DMS 273 treated with DMSO at 0.1 percent for 48 hours (cell line): ENCODE results near the gene SREBF1.
"Not testable (repeated sequence)": the region's sequence is repeated elsewhere in the genome, so short reads cannot be mapped to it uniquely, and the experiment has no call there.

Experiments used
- DNase-seq: peaks from one replicate; lab custom pipeline; 2025; lab: John Stamatoyannopoulos, UW

The SREBF1 gene

GRCh38 chr17:17811381-17812210, 25.2 kb downstream of the SREBF1 start:
- DNase-seq, result no peak

GRCh38 chr17:17810895-17811248, 25.9 kb downstream of the SREBF1 start:
- DNase-seq, result no peak

- no peak for DNase-seq
These were observed 26.5 kb downstream of the SREBF1 start for GRCh38 chr17:17810084-17810894.

- DNase-seq, result no peak
These were observed 27.2 kb downstream of the SREBF1 start for GRCh38 chr17:17809531-17810083.

- no peak for DNase-seq
These were observed 27.9 kb downstream of the SREBF1 start for GRCh38 chr17:17808706-17809432.

- not testable (repeated sequence) for DNase-seq
These were observed 28.6 kb downstream of the SREBF1 start for GRCh38 chr17:17808200-17808599.

GRCh38 chr17:17807440-17807839, 29.3 kb downstream of the SREBF1 start:
- no peak for DNase-seq

GRCh38 chr17:17806611-17807274, 30.0 kb downstream of the SREBF1 start:
- DNase-seq, result no peak

- DNase-seq, result no peak
These were observed 30.8 kb downstream of the SREBF1 start for GRCh38 chr17:17806035-17806434.

GRCh38 chr17:17805575-17805974, 31.2 kb downstream of the SREBF1 start:
- no peak for DNase-seq

GRCh38 chr17:17804007-17804406, 32.8 kb downstream of the SREBF1 start:
- DNase-seq, result no peak

- DNase-seq, result no peak
These were observed 34.8 kb downstream of the SREBF1 start for GRCh38 chr17:17801800-17802481.

GRCh38 chr17:17800504-17801021, 36.2 kb downstream of the SREBF1 start:
- no peak for DNase-seq

- DNase-seq, result no peak
These were observed 38.1 kb downstream of the SREBF1 start for GRCh38 chr17:17798573-17799255.

GRCh38 chr17:17798010-17798556, 38.7 kb downstream of the SREBF1 start:
- DNase-seq, result no peak

- DNase-seq, result no peak
These were observed 39.5 kb downstream of the SREBF1 start for GRCh38 chr17:17797119-17797809.

GRCh38 chr17:17796787-17797061, 40.1 kb downstream of the SREBF1 start:
- no peak for DNase-seq

- DNase-seq, result no peak
These were observed 40.6 kb downstream of the SREBF1 start for GRCh38 chr17:17795946-17796786.

GRCh38 chr17:17795296-17795695, 41.5 kb downstream of the SREBF1 start:
- DNase-seq, result no peak
